ENCODE results near the gene CCP110.

Gene CCP110

GRCh38 chr16:19523559-19524355 is at the start of gene CCP110:
Gene CCP110, plus strand, starts transcription at chr16:19523942. Its CDS starts 3,940 bp downstream, at chr16:19527882.
- peak; percentile 97 to 98 (median 98) for DNase-seq

GRCh38 chr16:19474617-19475016 is 49.1 kb upstream of the CCP110 start:
- DNase-seq, result no peak

GRCh38 chr16:19478505-19478904 is 45.2 kb upstream of the CCP110 start:
- DNase-seq, result no peak

GRCh38 chr16:19479302-19479721 is 44.4 kb upstream of the CCP110 start:
- no peak for DNase-seq

- DNase-seq, result peak in 2 of 3 donors; percentile 18 to 33
Observed at GRCh38 chr16:19481296-19481695, 42.4 kb upstream of the CCP110 start.

- no peak for DNase-seq
Observed at GRCh38 chr16:19481769-19482168, 42.0 kb upstream of the CCP110 start.

GRCh38 chr16:19482291-19482690 is 41.5 kb upstream of the CCP110 start:
- DNase-seq, result no peak

GRCh38 chr16:19484096-19484495 is 39.6 kb upstream of the CCP110 start:
- DNase-seq, result no peak

GRCh38 chr16:19485611-19486010 is 38.1 kb upstream of the CCP110 start:
- DNase-seq, result no peak

- DNase-seq, result no peak
Observed at GRCh38 chr16:19486051-19486450, 37.7 kb upstream of the CCP110 start.

GRCh38 chr16:19486750-19487325 is 36.9 kb upstream of the CCP110 start:
- no peak for DNase-seq

- peak in 2 of 3 donors; percentile 5 to 19 for DNase-seq
Observed at GRCh38 chr16:19488213-19488640, 35.5 kb upstream of the CCP110 start.

- no peak for DNase-seq
Observed at GRCh38 chr16:19490619-19491018, 33.1 kb upstream of the CCP110 start.

GRCh38 chr16:19497176-19497575 is 26.6 kb upstream of the CCP110 start:
- peak; percentile 43 to 64 (median 63) for DNase-seq

- DNase-seq, result no peak
Observed at GRCh38 chr16:19499006-19499405, 24.7 kb upstream of the CCP110 start.

- DNase-seq, result no peak
Observed at GRCh38 chr16:19499481-19499880, 24.3 kb upstream of the CCP110 start.

- DNase-seq, result peak; percentile 87 to 91 (median 87)
Observed at GRCh38 chr16:19502395-19503131, 21.2 kb upstream of the CCP110 start.

GRCh38 chr16:19503461-19504075 is 20.2 kb upstream of the CCP110 start:
- DNase-seq, result no peak

GRCh38 chr16:19505600-19506303 is 18.0 kb upstream of the CCP110 start:
- DNase-seq, result no peak

- no peak for DNase-seq
Observed at GRCh38 chr16:19506965-19507364, 16.8 kb upstream of the CCP110 start.

GRCh38 chr16:19507867-19508266 is 15.9 kb upstream of the CCP110 start:
- no peak for DNase-seq

GRCh38 chr16:19512297-19512696 is 11.4 kb upstream of the CCP110 start:
- DNase-seq, result no peak
